H9 (cell line): Measurements from ENCODE around the gene CNTD1. TPM values are rescaled to one million over a fixed set of nuclear protein-coding genes. Genes with fewer than 3 reads are reported as not detected.

ENCODE experiments used
- DNase-seq: peaks from one replicate; pipeline ENCODE4 v3.0.0-alpha.2; 2017
- H2AFZ ChIP-seq: one replicate; pipeline ENCODE4 v1.6.1; 2013; ENCODE audit warnings: mild to moderate bottlenecking, low read length, control low read depth, moderate library complexity
- H2AK5ac ChIP-seq: 2 replicates; pipeline ENCODE4 v1.6.1; 2013; ENCODE audit warnings: low read length, control low read depth, mixed read lengths; ENCODE audit not compliant: insufficient read length
- H2BK120ac ChIP-seq: one replicate; pipeline ENCODE4 v1.6.1; 2013; ENCODE audit warnings: low read depth, mild to moderate bottlenecking, low read length, control low read depth, inconsistent platforms; ENCODE audit not compliant: poor library complexity, severe bottlenecking
- H2BK12ac ChIP-seq: 2 replicates; pipeline ENCODE4 v1.6.1; 2013; ENCODE audit warnings: low read length, control low read depth, mixed read lengths, low read depth; ENCODE audit not compliant: insufficient read length
- H2BK15ac ChIP-seq: 2 replicates; pipeline ENCODE4 v1.6.1; 2013; ENCODE audit warnings: low read depth, low read length, control low read depth
- H2BK20ac ChIP-seq: one replicate; pipeline ENCODE4 v1.6.1; 2013; ENCODE audit warnings: low read depth, mild to moderate bottlenecking, low read length, control low read depth, inconsistent platforms; ENCODE audit not compliant: poor library complexity, severe bottlenecking
- H2BK5ac ChIP-seq: 2 replicates; pipeline ENCODE4 v1.6.1; 2013; ENCODE audit warnings: low read length, control low read depth, mixed read lengths; ENCODE audit not compliant: insufficient read length
- H3K14ac ChIP-seq: 2 replicates; pipeline ENCODE4 v1.6.1; 2013; ENCODE audit warnings: low read length, control low read depth; ENCODE audit not compliant: insufficient read depth
- H3K18ac ChIP-seq: 2 replicates; pipeline ENCODE4 v1.6.1; 2013; ENCODE audit warnings: low read depth, mild to moderate bottlenecking, mixed read lengths, low read length, control low read depth; ENCODE audit not compliant: insufficient read length
- H3K23ac ChIP-seq: 2 replicates; pipeline ENCODE4 v1.6.1; 2013; ENCODE audit warnings: low read length, control low read depth, mixed read lengths, low read depth; ENCODE audit not compliant: insufficient read length
- H3K23me2 ChIP-seq: 2 replicates; pipeline ENCODE4 v1.6.1; 2013; ENCODE audit warnings: low read depth, mild to moderate bottlenecking, mixed read lengths, low read length, control low read depth; ENCODE audit not compliant: insufficient read length, poor library complexity, severe bottlenecking
- H3K27ac ChIP-seq: 2 replicates; pipeline ENCODE4 v1.5.1; 2013; ENCODE audit warnings: low read length, control low read depth, mixed read lengths, low read depth; ENCODE audit not compliant: insufficient read length
- H3K27me3 ChIP-seq: 2 replicates; pipeline ENCODE4 v1.6.1; 2013; ENCODE audit warnings: low read length, control low read depth, inconsistent platforms; ENCODE audit not compliant: insufficient read depth
- H3K4ac ChIP-seq: 2 replicates; pipeline ENCODE4 v1.6.1; 2013; ENCODE audit warnings: low read depth, mild to moderate bottlenecking, control low read depth, inconsistent platforms, low read length, moderate library complexity
- H3K4me1 ChIP-seq: 2 replicates; pipeline ENCODE4 v1.6.1; 2013; ENCODE audit warnings: low read length, control low read depth, inconsistent platforms; ENCODE audit not compliant: insufficient read depth
- H3K4me2 ChIP-seq: 2 replicates; pipeline ENCODE4 v1.6.1; 2013; ENCODE audit warnings: low read length, control low read depth, mixed read lengths; ENCODE audit not compliant: insufficient read length, insufficient read depth
- H3K56ac ChIP-seq: 2 replicates; pipeline ENCODE4 v1.6.1; 2013; ENCODE audit warnings: low read depth, mild to moderate bottlenecking, mixed read lengths, low read length, control low read depth; ENCODE audit not compliant: insufficient read length
- H3K79me1 ChIP-seq: 2 replicates; pipeline ENCODE4 v1.6.1; 2013; ENCODE audit warnings: low read depth, mild to moderate bottlenecking, moderate library complexity, low read length, control low read depth, inconsistent platforms; ENCODE audit not compliant: insufficient read depth, poor library complexity, severe bottlenecking
- H3K79me2 ChIP-seq: 2 replicates; pipeline ENCODE4 v1.6.1; 2013; ENCODE audit warnings: low read length, control low read depth, inconsistent platforms; ENCODE audit not compliant: insufficient read depth
- H3K9ac ChIP-seq: 2 replicates; pipeline ENCODE4 v1.6.1; 2013; ENCODE audit warnings: low read length, control low read depth, mixed read lengths; ENCODE audit not compliant: insufficient read length; ENCODE audit errors: extremely low read depth
- H3K9me3 ChIP-seq: one replicate; pipeline ENCODE4 v1.6.1; 2013; ENCODE audit warnings: low read depth, low read length, inconsistent platforms; ENCODE audit not compliant: control insufficient read depth
- H3T11ph ChIP-seq: one replicate; pipeline ENCODE4 v1.6.1; 2013; ENCODE audit warnings: mild to moderate bottlenecking, low read length, control low read depth, inconsistent platforms
- H4K20me1 ChIP-seq: one replicate; pipeline ENCODE4 v1.6.1; 2013; ENCODE audit not compliant: control insufficient read depth, insufficient read length, insufficient read depth
- H4K5ac ChIP-seq: 2 replicates; pipeline ENCODE4 v1.6.1; 2013; ENCODE audit warnings: low read depth, mild to moderate bottlenecking, mixed read lengths, low read length, control low read depth; ENCODE audit not compliant: insufficient read length
- H4K8ac ChIP-seq: replicated peaks from 2 replicates; pipeline ENCODE4 v1.6.1; 2013; ENCODE audit warnings: low read length, control low read depth, mixed read lengths, low read depth; ENCODE audit not compliant: insufficient read length
- H4K91ac ChIP-seq: 2 replicates; pipeline ENCODE4 v1.6.1; 2013; ENCODE audit warnings: low read depth, mild to moderate bottlenecking, moderate library complexity, mixed read lengths, low read length, control low read depth; ENCODE audit not compliant: insufficient read length
- H3K27ac Mint-ChIP-seq, 3 experiments: 2 replicates in 2 of 3; 3 replicates in 1 of 3; pipeline ENCODE4 v1.8.0; 2020 to 2021; ENCODE audit warnings: mixed read lengths in 3 of 3, mild to moderate bottlenecking in 1 of 3, moderate library complexity in 1 of 3
- H3K27me3 Mint-ChIP-seq: 2 replicates; pipeline ENCODE4 v1.8.0; 2021; ENCODE audit warnings: low read depth, mild to moderate bottlenecking, moderate library complexity, mixed read lengths
- H3K36me3 Mint-ChIP-seq, 3 experiments: 2 replicates in 2 of 3; 3 replicates in 1 of 3; pipeline ENCODE4 v1.8.0; 2020 to 2021; ENCODE audit warnings: low read depth in 3 of 3, mixed read lengths in 3 of 3; ENCODE audit not compliant: insufficient read depth in 1 of 3
- H3K4me1 Mint-ChIP-seq, 2 experiments: 2 replicates each; pipeline ENCODE4 v1.8.0; 2020; ENCODE audit warnings: mixed read lengths in 2 of 2
- H3K4me3 Mint-ChIP-seq, 2 experiments: 2 replicates in 1 of 2; 3 replicates in 1 of 2; pipeline ENCODE4 v1.8.0; 2020 to 2021; ENCODE audit warnings: mild to moderate bottlenecking in 2 of 2, mixed read lengths in 2 of 2, moderate library complexity in 1 of 2
- H3K9me3 Mint-ChIP-seq, 2 experiments: 2 replicates in 1 of 2; 3 replicates in 1 of 2; pipeline ENCODE4 v1.8.0; 2020; ENCODE audit warnings: mild to moderate bottlenecking in 2 of 2, mixed read lengths in 2 of 2, moderate library complexity in 1 of 2
- CTCF ChIP-seq: fragments of 200-600 bp; sonication (generic); conservative IDR thresholded peaks from 3 replicates; pipeline ENCODE4 v1.8.0; 2021; ENCODE audit warnings: antibody characterized with exemption, mild to moderate bottlenecking
- WGBS: extraction: QIAGEN DNeasy Blood & Tissue Kit; methylation state at CpG from one replicate; pipeline ENCODE4 v1.1.7; 2013; ENCODE audit warnings: missing lambda C conversion rate, low lambda C conversion rate, mixed read lengths; ENCODE audit not compliant: insufficient read length; ENCODE audit errors: extremely low coverage; 5-methylcytosine and 5-hydroxymethylcytosine counted together
- total RNA-seq: library from RNA; stranded (reverse); gene quantifications from 2 replicates; pipeline ENCODE4 v1.2.1, GENCODE V29; 2021

Gene CNTD1
- total RNA-seq, 1 experiment from 2014 or later: not detected

GRCh38 chr17:42846594-42847280, 48.1 kb downstream of the CNTD1 start:
- Mint-ChIP-seq H3K36me3 (peaks cover 26 to 42% (median 38%) of the 10 kb centered on the region in 3 experiments; a peak in 6 of 7 replicates), H3K27ac (peak overlapping the region in 1 of 3 experiments; percentile 49; a peak in 2 of 7 replicates), H3K27me3 (no peaks in the 10 kb centered on the region), H3K9me3 (no peaks in the 10 kb centered on the region; a peak in 1 of 5 replicates), H3K4me3 (no peak overlapping the region; a peak in 2 of 5 replicates), H3K4me1 (peaks cover 6 to 8% of the 10 kb centered on the region in 2 experiments; a peak in 2 of 4 replicates)
- Histone ChIP-seq H2BK5ac (no peak overlapping the region), H3K4me1 (no peaks in the 10 kb centered on the region), H3K27ac (no peak overlapping the region), H3T11ph (no peak overlapping the region), H2BK12ac (no peak overlapping the region), H3K27me3 (no peaks in the 10 kb centered on the region), H2BK15ac (no peak overlapping the region), H3K9me3 (no peaks in the 10 kb centered on the region), H4K8ac (no peak overlapping the region), H3K9ac (no peak overlapping the region), H3K79me2 (no peaks in the 10 kb centered on the region), H3K23ac (no peak overlapping the region), H3K56ac (no peak overlapping the region), H4K20me1 (no peaks in the 10 kb centered on the region), H3K4me2 (no peak overlapping the region), H2AFZ (no peak overlapping the region), H4K5ac (no peak overlapping the region), H4K91ac (no peak overlapping the region), H3K18ac (no peak overlapping the region), H3K23me2 (no peaks in the 10 kb centered on the region), H2AK5ac (no peak overlapping the region), H2BK20ac (no peak overlapping the region), H2BK120ac (no peak overlapping the region), H3K14ac (no peak overlapping the region), H3K4ac (no peak overlapping the region), H3K79me1 (no peaks in the 10 kb centered on the region)
- DNase-seq: no peak
- WGBS: no CpG with 5 or more reads among the region's 9 CpGs
- TF ChIP-seq CTCF: no peak
